Measurements from ENCODE around the gene PTRHD1.
"Not testable (repeated sequence)": the region's sequence is repeated elsewhere in the genome, so short reads cannot be mapped to it uniquely, and the experiment has no call there.

PTRHD1 gene, protein sequence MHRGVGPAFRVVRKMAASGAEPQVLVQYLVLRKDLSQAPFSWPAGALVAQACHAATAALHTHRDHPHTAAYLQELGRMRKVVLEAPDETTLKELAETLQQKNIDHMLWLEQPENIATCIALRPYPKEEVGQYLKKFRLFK

DNA sequence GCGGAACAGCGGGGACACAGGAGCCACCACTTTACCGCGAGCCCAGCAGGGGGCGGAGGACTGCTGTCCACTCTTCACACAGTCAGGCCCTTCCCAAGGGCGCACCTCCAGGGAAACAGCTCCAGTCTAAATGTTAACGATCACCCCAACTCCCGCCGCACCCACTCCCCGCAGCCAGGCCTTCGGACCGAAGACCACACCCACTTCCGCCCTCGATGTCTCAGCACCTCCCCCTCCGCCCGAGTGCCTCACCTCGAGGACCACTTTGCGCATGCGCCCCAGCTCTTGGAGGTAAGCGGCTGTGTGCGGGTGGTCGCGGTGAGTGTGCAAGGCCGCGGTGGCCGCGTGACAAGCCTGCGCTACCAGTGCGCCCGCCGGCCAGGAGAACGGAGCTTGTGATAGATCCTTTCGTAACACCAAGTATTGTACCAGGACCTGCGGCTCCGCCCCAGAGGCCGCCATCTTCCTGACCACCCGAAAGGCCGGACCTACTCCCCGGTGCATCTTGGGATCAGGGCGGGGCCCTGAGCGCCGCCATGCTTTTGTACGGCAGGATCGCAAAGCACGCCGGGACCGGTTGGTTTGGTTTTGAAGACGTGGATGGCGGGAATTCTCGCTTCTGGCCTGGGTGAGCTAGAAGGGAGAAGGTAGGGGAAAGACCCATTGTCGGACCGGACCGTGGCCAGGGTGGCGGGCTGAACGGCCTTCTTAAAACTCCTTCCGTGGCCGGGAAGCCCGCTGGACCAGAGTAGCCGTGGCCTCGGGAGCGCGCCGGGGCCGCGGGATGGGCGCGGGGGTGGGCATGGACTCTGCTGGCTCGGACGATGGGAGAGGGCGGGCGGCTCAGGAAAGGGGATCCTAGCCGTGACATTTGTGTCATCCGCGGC, at the start of gene PTRHD1, which contains the start of gene CENPO:
Gene PTRHD1, minus strand, starts transcription at position 518 of the 887 bp plus-strand sequence. Its CDS starts 14 bp downstream, at position 504.
Gene CENPO, plus strand, starts transcription at position 552 of the 887 bp plus-strand sequence. CDS start 495 bp downstream, outside the sequence.
- DNase-seq (ENCODE audit: low read depth, low spot score): peak; percentile 91

DNA sequence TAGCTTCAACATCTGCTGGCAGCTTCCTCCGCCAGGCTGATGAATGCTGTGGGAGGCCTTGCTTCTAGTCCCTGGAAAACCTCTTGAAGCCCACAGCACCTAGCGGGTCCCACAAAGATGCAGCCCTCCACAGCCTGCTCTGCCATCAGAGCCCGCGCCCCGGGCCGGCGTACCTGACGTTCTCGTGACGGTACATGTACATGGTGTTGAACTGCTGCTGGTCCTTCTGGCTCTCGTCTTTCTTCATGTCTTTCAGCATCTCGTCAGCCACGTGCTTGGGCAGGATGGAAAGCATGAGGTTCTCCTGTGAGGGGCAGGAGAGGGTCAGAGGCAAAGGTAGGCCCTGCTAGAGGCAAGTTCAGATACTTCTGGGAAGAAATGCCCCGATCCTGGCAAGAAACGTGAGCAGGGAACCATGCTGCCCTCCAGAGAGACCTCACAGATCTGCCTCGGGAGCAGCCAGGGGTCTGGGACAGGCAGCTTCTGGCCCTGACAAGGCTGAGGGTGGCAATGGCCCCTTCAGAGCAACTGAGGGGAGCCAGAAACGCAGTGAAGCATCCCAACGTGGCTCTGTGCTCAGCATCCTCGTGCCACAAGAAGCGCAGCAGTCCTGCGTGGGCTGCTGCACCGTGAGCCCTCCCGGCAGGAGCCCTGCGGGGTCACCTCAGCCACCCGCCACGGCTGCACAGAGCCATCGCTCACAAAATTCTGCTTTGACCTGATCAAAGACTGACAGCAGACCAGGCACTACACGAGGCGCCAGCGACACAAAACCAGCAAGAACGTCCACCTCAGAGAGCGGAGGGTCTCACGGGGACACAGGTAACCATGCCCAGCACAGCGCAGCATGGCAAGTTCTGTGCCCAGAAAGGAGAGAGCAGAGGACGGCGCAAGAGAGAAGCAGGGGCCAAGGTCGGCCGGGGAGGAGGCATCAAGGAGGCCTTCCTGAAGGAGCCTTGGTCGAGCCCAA, 49.2 kb upstream of the PTRHD1 start:
- no peak for DNase-seq (ENCODE audit: low read depth, low spot score)

DNA sequence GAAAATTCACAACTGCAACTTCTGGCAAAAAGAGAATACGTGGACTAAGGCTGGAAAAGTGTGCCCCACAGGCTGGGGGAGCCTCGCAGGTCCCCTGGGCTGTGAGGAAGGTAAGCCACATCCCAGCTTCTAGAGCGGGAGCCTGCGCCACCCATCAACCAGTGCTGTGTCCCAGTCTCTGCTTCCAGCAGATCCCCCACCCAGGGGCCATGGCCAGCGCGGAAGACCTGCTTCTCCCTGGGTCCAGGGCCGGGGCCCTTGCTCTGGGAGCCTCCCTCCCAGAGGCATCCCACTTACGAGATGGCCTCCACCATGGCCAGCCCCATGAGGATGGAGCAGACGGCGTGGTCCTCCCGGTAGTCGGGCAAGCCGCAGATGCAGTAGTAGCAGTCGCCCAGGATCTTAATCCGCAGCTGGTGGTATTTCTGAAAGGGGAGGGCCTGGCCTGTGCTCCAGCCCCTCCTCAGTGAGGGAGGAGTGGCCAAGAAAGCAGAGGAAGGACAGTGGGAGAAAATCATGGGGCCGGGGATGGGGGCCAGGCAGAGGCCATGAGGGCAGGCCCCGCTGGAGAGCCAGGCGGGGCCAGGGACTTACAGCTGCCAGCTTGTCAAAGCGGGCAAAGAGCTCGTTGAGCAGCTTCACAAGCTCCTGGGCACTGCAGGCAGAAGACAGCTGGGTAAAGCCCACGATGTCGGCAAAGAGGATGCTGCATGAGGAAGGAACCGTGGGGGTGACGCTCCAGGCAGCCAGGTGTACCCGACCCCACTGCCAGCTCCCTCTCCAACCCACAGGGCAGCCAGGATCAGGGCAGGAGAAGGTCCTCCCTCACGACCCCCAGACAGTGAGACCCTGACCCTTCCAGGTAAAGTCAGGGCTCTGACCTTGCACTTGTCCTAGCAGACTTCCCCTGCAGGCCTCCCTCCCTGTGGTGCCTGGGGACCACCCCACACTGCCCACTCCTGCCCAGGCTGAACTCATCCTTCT, 48.1 kb upstream of the PTRHD1 start:
- no peak for DNase-seq (ENCODE audit: low read depth, low spot score)

DNA sequence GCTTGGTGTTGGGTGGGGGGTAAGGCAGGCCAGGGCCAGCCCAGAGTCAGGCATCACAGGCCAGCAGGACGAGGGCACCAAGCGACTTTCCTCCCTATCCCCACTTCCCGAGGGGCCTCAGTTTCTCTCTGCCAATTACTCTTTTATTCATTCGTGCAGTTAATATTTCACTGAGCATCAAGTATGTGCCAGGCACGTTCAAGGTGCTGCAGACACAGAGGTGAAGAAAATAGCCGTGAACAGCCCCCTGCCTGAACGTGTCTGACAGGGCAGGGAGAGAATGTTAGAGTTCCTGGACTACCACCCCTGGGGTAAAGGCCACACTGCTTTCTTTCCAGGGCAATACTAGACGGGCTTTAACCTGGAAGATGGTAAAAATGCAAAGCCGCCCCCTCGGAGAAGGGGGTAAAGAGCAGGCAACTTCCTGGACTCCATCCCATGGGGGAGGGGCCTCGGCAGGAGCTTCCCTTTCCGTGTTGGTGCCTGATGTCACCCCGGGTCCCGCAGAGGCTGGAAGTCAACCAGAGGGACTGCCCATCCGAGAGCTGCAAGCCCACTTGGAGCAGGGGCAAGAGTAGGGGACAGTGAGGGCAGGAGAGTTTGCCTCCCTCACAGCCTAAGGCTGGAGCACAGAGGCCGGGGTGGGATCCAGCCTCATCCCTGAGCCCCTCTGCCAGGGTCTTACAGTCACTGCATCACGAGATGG, 47.1 kb upstream of the PTRHD1 start:
- no peak for DNase-seq (ENCODE audit: low read depth, low spot score)

DNA sequence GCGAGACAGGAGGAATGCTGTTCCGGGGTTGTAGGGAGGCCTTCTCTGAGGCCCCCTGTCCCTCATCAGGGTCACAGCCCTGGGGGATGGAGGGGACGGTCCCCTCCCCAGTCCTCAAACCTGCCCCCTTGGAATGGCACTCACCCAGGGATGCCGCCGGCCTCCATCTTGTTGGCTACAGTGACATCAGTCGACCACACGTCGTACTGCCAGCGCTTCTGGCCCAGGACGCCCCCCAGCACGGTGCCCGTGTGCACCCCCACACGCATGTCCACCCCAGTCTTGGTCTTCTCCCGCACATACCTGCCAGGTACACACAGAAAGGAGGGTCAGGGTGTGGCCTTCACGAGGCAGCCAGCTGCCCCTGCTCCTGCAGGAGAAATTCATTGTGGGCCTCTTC, 46.5 kb upstream of the PTRHD1 start:
- no peak for DNase-seq (ENCODE audit: low read depth, low spot score)

DNA sequence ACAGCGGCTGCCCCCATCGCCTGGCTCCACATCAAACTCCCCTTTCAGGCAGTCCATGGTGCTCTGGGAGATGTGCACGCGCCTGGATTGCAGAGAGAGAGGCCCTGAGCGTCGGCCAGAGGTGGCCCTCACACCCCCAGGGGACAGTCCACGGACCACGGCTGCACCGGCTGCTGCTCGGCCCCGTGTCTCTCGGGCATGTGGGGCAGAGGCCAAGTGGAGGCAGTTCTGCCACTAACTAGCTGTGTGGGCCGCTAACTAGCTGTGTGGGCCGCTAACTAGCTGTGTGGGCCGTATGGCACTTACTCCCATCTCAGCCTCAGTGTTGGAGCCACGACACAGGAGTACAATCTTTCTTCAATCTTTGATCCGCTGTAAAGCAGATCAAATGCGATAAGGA, 45.4 kb upstream of the PTRHD1 start:
- no peak for DNase-seq (ENCODE audit: low read depth, low spot score)

DNA sequence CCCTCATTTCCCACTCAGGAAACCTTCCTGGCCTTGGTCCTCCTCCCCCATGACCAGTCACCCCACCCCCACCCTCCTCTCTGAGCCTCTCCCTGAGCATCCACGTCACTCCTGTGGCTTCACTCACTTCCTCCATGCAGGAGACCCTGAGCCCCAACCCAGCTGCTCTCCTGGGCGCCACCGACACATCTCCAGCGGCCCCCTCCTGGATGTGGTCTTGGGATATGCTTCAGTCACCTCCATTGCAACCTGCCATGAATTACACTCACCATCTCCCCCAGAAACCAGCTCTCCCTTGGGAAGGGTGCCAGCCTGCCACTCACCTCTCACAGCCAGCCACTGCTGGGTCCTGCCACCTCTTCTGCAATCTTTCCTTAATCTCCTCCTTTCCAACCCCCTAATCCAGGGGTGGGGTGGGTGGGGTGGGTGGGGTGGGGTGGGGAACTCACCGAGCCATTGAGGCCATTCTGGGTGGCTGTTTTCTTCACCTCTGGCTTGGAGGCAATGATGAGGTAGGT, 44.9 kb upstream of the PTRHD1 start:
- DNase-seq (ENCODE audit: low read depth, low spot score): no peak

DNA sequence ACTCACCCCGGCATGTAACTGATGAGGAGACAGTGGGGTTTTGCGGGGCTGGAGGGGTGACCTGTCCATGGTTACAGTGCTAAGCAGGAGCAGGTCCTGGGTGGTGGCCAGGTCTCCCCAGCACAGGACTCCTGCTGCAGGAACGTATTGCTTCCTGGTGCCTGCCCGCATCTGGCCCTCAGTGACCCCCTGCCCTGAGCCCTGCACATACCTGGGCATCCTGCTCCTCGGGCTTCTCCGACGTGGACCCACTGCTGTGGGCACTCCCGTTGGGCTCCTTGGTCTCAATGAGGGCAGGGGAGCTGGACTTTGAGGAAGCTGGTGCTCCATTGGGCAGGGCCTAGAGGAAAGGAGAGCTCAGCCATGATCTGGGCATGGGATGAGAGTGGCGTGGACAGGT, 43.5 kb upstream of the PTRHD1 start:
- no peak for DNase-seq (ENCODE audit: low read depth, low spot score)

DNA sequence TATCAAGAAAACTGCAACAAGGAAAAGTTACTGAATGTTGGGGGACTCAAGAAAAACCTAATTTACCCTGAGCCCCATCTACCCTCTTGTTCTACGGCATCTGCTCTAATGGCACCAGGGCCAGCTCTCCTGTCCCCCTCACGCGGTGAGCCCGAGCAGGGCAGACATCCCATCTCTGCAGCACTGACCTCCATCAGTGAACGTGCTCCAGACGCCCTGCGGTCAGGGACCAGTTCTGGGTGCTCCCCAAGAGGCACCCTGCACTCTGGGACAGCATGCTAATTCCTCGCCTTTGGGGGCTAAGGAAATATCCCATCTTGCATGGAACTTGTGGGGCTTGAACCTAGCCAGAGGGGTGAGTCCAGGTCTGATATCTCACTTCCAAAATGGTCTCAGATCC, 43.0 kb upstream of the PTRHD1 start:
- no peak for DNase-seq (ENCODE audit: low read depth, low spot score)

DNA sequence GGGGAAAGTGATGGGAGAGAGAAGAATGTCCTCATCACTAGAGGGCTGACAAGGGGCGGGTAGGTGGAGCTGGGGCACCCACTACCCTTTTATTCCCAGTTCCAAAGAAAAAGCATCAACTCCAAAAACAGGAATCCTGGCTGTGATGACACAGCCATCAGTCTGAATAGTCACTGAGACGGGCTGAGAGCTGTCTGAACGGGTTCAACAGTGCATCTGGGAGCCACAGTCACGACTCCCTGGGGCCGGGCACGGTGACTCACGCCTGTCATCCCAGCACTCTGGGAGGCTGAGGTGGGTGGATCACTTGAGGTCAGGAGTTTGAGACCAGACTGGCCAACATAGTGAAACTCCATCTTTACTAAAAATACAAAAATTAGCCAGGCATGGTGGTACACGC, 42.2 kb upstream of the PTRHD1 start:
- DNase-seq (ENCODE audit: low read depth, low spot score): not testable (repeated sequence)

DNA sequence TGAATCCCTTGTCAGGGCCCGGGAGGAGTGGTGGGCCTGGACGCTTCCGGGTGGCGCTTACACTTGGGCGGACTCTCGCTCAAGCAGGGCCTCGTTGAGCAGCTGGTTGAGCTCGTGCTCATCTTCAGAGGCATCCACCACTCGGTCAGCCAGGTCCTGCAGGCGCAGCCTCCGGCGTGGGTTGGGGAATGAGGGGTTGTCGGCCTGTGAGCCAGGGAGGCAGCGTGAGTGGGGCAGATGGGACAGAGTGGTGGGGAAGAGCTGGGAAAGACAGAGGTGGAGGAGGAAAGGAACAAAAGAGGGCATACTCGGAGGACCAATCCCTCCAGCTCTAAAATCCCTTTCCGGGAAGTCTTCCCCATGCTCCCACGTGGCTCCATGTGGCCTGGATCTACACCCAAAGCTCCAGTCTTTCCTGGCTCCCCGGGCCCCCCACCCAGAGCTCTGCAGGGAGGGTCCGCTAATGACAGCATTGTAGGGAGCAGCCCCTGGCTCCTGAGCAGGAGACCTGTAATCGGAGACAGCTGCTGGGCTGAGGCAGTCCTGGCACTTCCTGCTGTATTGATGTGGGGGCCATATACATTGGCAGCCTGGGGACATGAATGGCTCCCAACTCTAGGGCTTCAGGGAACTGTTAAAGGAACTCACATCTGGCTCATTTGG, 41.7 kb upstream of the PTRHD1 start:
- DNase-seq (ENCODE audit: low read depth, low spot score): no peak

DNA sequence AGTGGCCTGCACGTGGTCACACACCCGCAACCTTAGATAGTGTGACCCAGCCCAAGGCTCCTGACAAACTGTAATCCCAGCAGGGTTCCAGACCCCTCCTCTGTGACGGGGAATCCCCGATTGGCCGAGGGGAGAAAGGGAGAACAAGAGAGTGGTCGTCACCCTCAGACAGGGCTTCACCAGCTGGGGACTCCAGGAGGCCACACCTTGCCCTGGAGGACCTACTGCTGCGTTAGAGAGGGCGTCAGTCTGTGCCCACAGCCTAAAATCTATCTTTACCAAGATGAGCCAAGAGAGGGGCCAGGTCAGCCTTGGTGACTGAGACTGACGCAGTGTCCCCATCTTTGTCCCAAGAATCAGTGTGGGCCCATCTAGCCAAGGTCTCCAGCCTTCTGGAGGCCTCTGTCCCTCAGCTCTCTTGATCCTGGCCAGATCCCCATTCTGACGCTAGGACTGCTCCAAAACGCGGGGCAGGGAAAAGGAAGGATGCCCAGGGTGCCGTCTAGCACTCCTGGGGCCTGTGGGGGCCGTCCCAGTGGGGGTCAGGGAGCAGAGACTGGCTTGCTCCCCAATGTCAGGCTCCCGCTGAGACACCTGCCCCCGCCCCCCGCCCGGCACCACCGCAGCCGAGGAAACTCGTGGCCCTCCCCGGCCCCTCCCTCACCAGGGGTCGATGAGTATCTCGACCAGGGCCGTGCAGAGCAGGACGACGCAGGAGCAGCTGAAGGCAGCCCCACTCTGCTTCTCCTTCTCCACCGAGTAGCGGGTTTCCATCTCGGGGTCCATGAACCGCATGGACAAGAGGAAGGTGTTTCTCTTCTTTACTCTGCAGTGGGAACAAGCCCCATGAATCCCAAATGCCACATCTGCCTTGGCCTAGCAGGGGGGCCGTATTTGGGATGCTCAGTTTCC, 40.9 kb upstream of the PTRHD1 start:
- no peak for DNase-seq (ENCODE audit: low read depth, low spot score)

DNA sequence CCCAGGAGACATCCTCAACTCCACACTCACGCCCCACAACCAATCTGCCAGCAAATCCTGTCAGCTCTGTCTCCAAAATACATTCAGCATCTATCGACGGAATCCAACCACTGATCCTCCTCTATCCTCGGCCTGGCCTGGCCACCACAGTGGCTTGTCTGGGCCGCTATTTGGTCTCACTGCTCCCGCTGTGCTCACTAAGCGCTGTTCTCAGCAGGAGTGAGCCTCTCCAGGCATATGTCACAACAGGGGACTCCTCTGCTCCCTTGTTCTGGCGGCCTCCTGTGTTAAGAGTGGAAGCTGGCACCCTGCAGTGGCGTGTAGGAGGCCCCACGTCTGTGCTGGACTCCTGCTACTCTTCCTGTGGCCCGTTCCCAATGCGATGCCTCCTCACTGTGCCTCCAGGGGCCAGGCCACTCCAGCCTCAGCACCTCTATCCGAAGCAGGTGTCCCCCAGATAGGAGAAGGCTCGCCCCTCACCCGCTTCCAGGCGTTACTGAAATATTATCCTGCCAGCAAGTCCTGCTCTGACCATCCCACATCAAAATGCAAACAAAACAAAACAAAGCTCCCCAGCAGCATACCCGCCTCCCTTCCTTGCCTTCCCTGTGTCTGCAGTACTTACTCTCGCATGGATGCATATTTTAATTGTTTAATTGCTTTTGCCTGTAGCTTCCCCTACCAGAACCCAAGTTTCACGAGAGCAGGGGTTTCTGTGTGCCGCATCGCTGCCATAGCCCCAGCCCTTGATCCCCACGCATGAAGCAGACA, 39.9 kb upstream of the PTRHD1 start:
- DNase-seq (ENCODE audit: low read depth, low spot score): peak; percentile 66

DNA sequence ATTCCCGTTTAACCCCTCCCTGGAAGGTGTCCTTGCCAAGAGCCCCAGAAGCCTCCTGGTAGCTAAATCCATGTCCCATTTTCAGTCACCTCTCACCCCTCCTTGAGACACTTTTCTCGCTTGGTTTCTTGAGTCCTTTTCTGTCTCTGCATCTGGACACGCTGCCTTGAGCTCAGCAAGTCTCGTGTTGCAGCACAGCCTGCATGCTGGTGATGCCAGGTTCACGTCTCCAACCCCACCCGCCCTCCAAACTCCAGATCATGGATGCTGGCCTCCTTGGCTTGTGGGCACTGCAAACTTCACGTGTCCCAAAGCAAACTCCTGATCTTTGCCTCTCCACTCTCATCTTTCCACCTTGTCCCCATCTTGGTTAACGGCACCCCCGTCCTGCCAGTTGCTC, 39.3 kb upstream of the PTRHD1 start:
- DNase-seq (ENCODE audit: low read depth, low spot score): no peak

DNA sequence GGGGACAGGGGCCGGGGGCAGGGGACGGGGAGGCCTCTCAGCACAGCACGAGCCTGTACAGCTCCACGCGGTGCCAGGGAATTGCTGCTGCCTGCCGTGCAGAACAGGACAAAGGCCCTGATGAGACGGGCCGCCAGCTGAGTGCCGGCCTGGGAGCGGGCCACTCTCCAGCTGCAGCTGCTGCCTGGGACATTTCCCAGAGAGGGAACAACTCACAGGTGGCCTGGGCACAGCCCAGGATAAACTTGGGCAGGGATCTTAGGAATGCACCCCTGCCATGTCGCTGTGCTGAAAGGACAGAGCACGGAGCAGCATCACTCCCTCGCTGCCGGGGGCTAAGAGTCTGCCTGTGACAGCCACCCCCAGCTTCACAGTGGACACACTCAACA, 38.9 kb upstream of the PTRHD1 start:
- DNase-seq (ENCODE audit: low read depth, low spot score): no peak

DNA sequence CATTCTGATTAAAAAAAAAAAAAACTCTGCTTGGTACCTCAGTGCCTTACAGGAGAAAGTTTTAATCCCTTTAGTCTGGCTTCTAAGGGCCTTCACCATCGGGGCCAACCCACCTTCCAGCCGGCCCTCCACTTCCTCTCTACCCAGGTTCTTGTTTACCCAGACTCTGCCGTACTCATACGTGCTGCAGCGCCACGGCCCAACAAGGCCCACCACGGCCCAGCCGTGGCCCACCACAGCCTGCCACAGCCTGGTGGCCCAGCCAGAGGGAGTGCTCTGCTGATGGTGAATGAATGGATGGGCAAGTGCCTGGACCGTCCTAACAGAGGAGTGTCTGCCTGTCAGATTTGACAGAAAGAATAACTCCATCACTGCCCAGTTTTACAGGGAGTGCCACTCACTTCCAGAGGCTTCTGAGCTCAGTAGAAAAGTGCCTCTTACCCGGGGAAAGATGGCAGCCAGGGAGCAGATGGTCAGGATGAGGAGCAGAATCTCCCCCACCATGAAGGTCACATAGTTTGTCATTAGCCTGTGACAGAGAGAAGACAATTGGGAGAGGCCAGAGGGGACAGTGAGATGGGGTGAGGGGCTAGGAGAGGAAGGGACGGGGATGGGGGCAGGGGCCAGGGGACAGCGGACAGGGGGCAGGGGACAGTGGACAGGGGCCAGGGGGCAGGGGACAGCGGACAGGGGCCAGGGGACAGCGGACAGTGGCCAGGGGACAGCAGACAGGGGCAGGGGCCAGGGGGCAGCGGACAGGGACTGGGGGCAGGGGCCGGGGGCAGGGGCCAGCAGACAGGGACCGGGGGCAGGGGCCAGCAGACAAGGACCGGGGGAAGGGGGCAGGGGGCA, 38.3 kb upstream of the PTRHD1 start:
- DNase-seq (ENCODE audit: low read depth, low spot score): no peak

DNA sequence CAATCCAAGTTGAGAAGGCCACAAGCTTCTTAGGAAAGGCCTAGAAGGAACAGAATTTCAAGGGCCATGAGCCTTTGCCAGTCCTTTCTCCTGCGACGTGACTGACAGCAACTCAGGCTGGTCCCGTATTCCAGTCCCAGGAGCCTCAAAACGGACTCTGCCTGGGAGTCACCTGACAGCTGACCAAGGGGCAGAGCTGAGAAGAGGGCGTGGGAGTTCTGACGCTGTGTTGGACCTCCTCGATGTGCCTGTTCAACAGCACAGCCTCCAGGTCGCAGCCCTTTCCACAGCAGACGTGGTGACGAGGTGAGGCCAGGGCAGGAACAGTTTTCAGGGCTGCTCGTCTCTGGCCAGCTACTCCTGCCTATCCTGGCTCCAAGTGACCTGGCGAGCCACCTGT, 37.6 kb upstream of the PTRHD1 start:
- no peak for DNase-seq (ENCODE audit: low read depth, low spot score)

All from brain pericyte (primary cell).